ENCODE data around the gene MED10. TPM values are rescaled to one million over a fixed set of nuclear protein-coding genes. Genes with fewer than 3 reads are reported as not detected.

Gene MED10
- total and polyA plus RNA-seq, 2 of the 4 experiments (the other 2 are of a cell fraction) = 9.1 to 60.0 TPM

GRCh38 chr5:6353602-6354302, 24.6 kb downstream of the MED10 start:
- Histone ChIP-seq H3K56ac (ENCODE audit: extremely low read depth, insufficient read depth, low read length) (no peak overlapping the region), H3K4me3 (ENCODE audit: insufficient read depth, low read depth, low read length) (no peak overlapping the region), H3K14ac (replicated peaks; ENCODE audit: low read depth, low read length) (no peak overlapping the region), H3K18ac (ENCODE audit: low read depth, low read length) (no peak overlapping the region), H2BK15ac (ENCODE audit: low read depth, low read length) (no peak overlapping the region), H3K27ac (ENCODE audit: insufficient read depth, low read length) (no peak overlapping the region), H3K9me3 (ENCODE audit: control insufficient read depth, insufficient read depth, low read length) (no peaks in the 10 kb centered on the region), H2BK5ac (ENCODE audit: low read depth, low read length, poor library complexity, severe bottlenecking) (no peak overlapping the region), H3K36me3 (ENCODE audit: control insufficient read depth, insufficient read depth, low read length) (no peaks in the 10 kb centered on the region), H2AK5ac (ENCODE audit: low read depth, low read length) (no peak overlapping the region), H3K9me1 (ENCODE audit: insufficient read depth, low read length) (no peaks in the 10 kb centered on the region), H2BK20ac (ENCODE audit: low read depth, low read length) (no peak overlapping the region), H3K79me1 (ENCODE audit: low read depth in 1 of 2, low read length in 2 of 2) (no peaks in the 10 kb centered on the region), H3K9ac (ENCODE audit: low read depth, low read length) (no peak overlapping the region), H3K4me1 (ENCODE audit: control insufficient read depth, insufficient read depth, low read length) (no peaks in the 10 kb centered on the region), H4K8ac (ENCODE audit: low read depth in 2 of 2, low read length in 2 of 2) (no peak overlapping the region), H4K20me1 (ENCODE audit: insufficient read depth, low read length) (no peaks in the 10 kb centered on the region), H3K4ac (ENCODE audit: low read depth, low read length) (no peak overlapping the region), H2BK120ac (ENCODE audit: low read depth, low read length) (no peak overlapping the region), H2AFZ (replicated peaks; ENCODE audit: low read length, poor library complexity) (no peak overlapping the region), H3K27me3 (ENCODE audit: control insufficient read depth, insufficient read depth, low read length) (no peaks in the 10 kb centered on the region), H4K91ac (ENCODE audit: insufficient read depth, low read depth, low read length) (no peak overlapping the region), H4K5ac (ENCODE audit: low read depth, low read length) (no peak overlapping the region), H2AK9ac (replicated peaks; ENCODE audit: low read depth, low read length, poor library complexity) (no peak overlapping the region), H3K23ac (ENCODE audit: low read depth, low read length) (no peak overlapping the region), H3K4me2 (ENCODE audit: low read depth, low read length) (no peak overlapping the region)
- no peak for DNase-seq
- intact Hi-C loops (cut with micrococcal nuclease) = no loop called here
- in situ Hi-C loops (cut with MboI; ENCODE audit: low sequenced_read_pairs) = no loop called here
- ChIA-PET CTCF (no interaction called here), POLR2A (ENCODE audit: unreplicated experiment) (no interaction called here)
- no peak for ATAC-seq (ENCODE audit: low read depth)
- TF ChIP-seq MAFK (IDR thresholded peaks at IDR 0.05; ENCODE audit: low read depth, low read length) = no peak
- TF ChIP-seq MAZ (IDR thresholded peaks at IDR 0.05; ENCODE audit: borderline replicate concordance, low read depth, low read length) = no peak
- TF ChIP-seq, protein P1, sequence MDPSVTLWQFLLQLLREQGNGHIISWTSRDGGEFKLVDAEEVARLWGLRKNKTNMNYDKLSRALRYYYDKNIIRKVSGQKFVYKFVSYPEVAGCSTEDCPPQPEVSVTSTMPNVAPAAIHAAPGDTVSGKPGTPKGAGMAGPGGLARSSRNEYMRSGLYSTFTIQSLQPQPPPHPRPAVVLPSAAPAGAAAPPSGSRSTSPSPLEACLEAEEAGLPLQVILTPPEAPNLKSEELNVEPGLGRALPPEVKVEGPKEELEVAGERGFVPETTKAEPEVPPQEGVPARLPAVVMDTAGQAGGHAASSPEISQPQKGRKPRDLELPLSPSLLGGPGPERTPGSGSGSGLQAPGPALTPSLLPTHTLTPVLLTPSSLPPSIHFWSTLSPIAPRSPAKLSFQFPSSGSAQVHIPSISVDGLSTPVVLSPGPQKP (IDR thresholded peaks at IDR 0.05; ENCODE audit: borderline replicate concordance, low read depth, low read length) = no peak
- TF ChIP-seq POLR2A (IDR thresholded peaks at IDR 0.05; ENCODE audit: low read depth, low read length) = no peak
- TF ChIP-seq CEBPB (IDR thresholded peaks at IDR 0.05; ENCODE audit: low read depth, low read length) = no peak
- TF ChIP-seq, protein P2, sequence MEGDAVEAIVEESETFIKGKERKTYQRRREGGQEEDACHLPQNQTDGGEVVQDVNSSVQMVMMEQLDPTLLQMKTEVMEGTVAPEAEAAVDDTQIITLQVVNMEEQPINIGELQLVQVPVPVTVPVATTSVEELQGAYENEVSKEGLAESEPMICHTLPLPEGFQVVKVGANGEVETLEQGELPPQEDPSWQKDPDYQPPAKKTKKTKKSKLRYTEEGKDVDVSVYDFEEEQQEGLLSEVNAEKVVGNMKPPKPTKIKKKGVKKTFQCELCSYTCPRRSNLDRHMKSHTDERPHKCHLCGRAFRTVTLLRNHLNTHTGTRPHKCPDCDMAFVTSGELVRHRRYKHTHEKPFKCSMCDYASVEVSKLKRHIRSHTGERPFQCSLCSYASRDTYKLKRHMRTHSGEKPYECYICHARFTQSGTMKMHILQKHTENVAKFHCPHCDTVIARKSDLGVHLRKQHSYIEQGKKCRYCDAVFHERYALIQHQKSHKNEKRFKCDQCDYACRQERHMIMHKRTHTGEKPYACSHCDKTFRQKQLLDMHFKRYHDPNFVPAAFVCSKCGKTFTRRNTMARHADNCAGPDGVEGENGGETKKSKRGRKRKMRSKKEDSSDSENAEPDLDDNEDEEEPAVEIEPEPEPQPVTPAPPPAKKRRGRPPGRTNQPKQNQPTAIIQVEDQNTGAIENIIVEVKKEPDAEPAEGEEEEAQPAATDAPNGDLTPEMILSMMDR (conservative IDR thresholded peaks at IDR 0.05; ENCODE audit: low read depth, low read length) = no peak
- no peak for TF ChIP-seq MXI1 (IDR thresholded peaks at IDR 0.05; ENCODE audit: borderline replicate concordance, low read depth, low read length)
- TF ChIP-seq RAD21 (IDR thresholded peaks at IDR 0.05; ENCODE audit: low read length) = no peak
- no peak for TF ChIP-seq RCOR1 (IDR thresholded peaks at IDR 0.05; ENCODE audit: insufficient replicate concordance, low read length)
- no peak for TF ChIP-seq RFX5 (IDR thresholded peaks at IDR 0.05; ENCODE audit: low read depth, low read length)
- TF ChIP-seq CHD1 (IDR thresholded peaks at IDR 0.05; ENCODE audit: low read depth, low read length) = no peak
- TF ChIP-seq BHLHE40 (IDR thresholded peaks at IDR 0.05; ENCODE audit: low read depth, low read length) = no peak
- no peak for TF ChIP-seq NFE2L2 (IDR thresholded peaks at IDR 0.05; ENCODE audit: low read depth, low read length)
- TF ChIP-seq FOS (IDR thresholded peaks at IDR 0.05; ENCODE audit: low read depth, low read length) = no peak
- TF ChIP-seq USF2 (IDR thresholded peaks at IDR 0.05; ENCODE audit: low read depth, low read length) = no peak
- TF ChIP-seq SMC3 (IDR thresholded peaks at IDR 0.05; ENCODE audit: low read depth, low read length) = no peak
- dilution Hi-C loops (cut with HindIII; ENCODE audit: low sequenced_read_pairs, unreplicated experiment) = no loop called here
- 77% methylated on average over 5 of the region's 13 CpGs; no CpG with 5 or more reads in 1 of the 2 experiments for WGBS, 2 experiments (ENCODE audit: extremely low coverage in 2 of 2, insufficient read length in 1 of 2)
- BruUV-seq (replicated peaks) = no TSS peak

Data from IMR-90 (cell line).